GM18867 (cell line): ENCODE measurements around the gene SLC9A8.
A peak's percentile ranks its signal among the peaks of the same experiment; 100 is the strongest.

ENCODE experiments used
- ATAC-seq: cut with Tn5 transposase; IDR thresholded peaks from one replicate; pipeline ENCODE4 v1.9.1; 2021; ENCODE audit warnings: mild to moderate bottlenecking, moderate library complexity; ENCODE audit not compliant: unreplicated experiment

Gene SLC9A8

DNA sequence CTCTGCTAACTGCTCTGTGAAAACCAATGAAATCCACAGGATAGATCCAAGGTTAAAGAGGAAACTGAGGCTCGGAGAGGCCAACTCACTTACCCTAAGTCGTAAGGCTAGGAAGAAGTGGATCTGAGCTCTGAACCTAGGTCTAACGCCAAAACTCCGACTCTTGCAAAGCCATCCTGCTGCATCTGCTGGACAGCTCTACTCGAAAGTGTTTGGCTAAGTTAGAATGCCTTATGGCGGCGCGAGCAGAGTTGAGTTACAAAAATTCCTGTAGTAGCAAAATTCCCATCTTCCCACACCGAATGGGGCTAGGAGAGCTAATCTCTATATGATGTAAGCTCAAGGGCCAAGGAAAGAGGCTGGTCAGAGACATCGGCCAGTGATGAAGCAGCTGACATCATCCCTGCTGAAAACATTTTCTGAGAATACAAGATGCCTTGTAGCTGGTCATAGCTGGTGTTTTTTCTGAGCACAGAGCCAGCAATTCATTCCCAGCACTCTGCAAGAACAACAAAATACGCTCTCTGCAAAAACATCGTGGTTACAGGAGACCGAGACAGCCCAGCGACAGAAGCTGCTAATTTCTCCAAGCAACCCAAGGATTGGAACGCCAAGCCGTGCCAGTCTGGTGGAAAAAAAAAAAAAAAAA, 100.9 kb downstream of the SLC9A8 start:
- no peak for ATAC-seq

GRCh38 chr20:49914310-49915117, 101.9 kb downstream of the SLC9A8 start:
- no peak for ATAC-seq

GRCh38 chr20:49915118-49915379, 102.4 kb downstream of the SLC9A8 start:
- ATAC-seq: no peak

DNA sequence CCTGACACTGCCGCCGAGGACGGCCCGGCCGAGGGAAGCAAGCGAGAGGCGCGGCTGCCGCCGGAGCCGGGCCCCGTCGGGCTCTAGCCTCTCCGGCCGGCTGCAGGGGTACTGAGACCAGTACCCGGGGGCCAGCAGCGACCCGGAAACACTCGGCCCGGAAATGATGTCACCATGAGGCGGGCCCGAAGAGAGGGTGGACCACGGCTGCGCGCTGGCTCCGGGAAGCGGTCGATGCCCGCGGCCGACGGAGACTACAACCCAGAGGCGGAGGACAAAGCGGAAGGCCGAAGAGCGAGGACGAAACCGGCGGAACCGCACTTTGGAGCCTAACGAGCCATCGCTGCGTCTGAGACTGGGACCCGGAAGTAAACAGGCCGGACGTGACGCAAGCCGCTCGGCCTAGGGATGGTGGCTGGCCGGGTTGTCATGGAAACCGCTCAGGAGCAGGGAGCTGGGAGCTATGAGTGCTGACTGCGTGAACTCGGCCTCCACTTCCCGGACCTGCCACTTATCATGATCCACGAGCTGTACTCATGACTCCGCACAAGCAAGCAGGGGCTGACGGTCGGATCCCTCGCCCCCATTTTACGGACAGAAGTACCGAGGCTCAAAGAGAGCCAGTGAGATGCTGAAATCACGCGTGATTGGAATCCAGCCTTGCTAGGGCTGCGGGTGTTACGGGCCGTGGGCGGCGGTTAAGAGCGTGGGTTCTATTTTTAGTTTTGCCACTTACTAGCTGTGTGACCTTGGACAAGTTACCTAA, 102.9 kb downstream of the SLC9A8 start, which contains the start of gene SPATA2:
Gene SPATA2, minus strand, starts transcription at position 150 of the 766 bp plus-strand sequence. CDS start 7,039 bp downstream, outside the sequence.
- peak; percentile 81 for ATAC-seq

GRCh38 chr20:49916146-49917002, 103.7 kb downstream of the SLC9A8 start:
- ATAC-seq: no peak

DNA sequence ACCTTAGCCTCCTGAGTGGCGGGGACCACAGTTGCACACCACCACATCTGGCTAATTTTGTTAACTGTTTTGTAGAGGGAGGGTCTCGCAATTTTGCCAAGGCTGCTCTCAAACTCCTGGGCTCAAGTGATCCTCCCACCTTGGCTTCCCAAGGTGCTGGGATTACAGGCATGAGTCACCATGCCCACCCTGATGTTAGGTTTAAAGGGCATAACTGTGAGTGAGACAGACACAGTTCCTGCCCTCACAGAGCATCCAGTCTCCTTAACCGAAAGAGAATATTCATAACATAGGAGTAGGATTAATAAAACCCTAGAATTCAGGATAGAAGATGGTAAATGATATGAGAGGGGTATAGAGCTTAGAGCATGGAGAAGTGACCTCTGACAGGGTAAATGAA, 105.8 kb downstream of the SLC9A8 start:
- ATAC-seq: no peak

GRCh38 chr20:49919009-49919408, 106.4 kb downstream of the SLC9A8 start:
- no peak for ATAC-seq

GRCh38 chr20:49919461-49919860, 106.8 kb downstream of the SLC9A8 start:
- no peak for ATAC-seq

GRCh38 chr20:49924247-49924646, 111.6 kb downstream of the SLC9A8 start:
- ATAC-seq: no peak

- no peak for ATAC-seq
Observed at GRCh38 chr20:49925901-49926454, 113.3 kb downstream of the SLC9A8 start.

- ATAC-seq: no peak
Observed at GRCh38 chr20:49928411-49929141, 115.9 kb downstream of the SLC9A8 start.

- ATAC-seq: no peak
Observed at GRCh38 chr20:49929142-49929494, 116.5 kb downstream of the SLC9A8 start.

DNA sequence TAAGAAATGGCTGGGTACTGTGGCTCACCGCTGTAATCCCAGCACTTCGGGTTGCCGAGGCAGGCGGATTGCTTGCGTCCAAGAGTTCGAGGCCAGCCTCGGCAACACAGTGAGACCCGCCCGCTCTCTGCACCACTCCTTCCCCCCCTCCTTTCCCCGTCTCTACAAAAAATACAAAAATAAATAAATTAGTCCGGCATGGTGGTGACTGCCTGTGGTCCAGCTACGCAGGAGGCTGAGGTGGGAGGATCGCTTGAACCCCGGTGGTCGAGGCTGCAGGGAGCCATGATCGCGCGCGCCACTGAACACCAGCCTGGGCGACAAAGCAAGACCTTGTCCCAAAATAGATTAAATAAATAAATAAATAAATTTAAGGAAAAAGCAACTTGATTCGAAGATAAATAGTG, 123.1 kb downstream of the SLC9A8 start:
- ATAC-seq: peak; percentile 15

DNA sequence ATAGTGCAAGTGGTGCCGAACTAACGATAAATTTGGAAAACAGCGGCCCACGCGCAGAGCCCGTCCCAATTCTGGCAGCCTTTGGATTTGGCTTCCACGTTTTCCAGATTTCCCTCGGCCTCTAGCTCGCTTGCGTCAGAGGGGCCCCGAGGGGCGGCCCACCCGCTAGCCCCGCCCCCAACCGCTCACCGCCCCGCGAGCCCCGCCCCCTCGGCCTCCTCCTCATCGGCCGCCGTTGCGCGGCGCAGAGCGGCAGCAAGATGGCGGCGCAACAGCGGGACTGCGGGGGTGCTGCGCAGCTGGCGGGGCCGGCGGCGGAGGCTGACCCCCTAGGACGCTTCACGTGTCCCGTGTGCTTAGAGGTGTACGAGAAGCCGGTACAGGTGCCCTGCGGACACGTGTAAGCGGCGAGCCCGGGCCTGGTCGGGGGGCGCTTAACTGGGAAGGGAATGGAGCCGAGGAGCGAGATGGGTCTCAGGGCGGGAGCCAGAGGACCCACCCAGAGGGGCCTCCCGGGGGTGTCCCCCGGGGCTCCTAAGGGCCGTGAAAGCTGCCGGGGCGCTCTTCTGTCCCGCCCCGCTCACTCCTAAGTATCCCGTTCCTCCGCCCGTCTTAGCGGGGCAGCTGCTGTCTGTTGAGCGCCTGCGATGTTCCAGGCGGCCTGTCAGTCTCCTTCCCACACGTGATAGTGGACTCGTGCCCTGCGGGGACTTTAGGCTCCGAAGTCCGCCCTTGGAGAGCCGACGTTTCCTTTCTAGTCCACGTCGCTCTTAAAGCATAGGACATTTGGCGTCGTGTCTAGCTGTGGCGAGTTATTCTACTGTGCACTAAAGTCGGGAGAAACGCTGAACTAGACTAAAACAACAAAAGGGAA, 123.8 kb downstream of the SLC9A8 start, which contains the start of gene RNF114:
Gene RNF114, plus strand, starts transcription at position 245 of the 874 bp plus-strand sequence. Its CDS starts 16 bp downstream, at position 261.
- peak; percentile 64 for ATAC-seq

GRCh38 chr20:49937027-49937929, 124.7 kb downstream of the SLC9A8 start:
- no peak for ATAC-seq

- no peak for ATAC-seq
Observed at GRCh38 chr20:49938173-49939163, 125.8 kb downstream of the SLC9A8 start.

DNA sequence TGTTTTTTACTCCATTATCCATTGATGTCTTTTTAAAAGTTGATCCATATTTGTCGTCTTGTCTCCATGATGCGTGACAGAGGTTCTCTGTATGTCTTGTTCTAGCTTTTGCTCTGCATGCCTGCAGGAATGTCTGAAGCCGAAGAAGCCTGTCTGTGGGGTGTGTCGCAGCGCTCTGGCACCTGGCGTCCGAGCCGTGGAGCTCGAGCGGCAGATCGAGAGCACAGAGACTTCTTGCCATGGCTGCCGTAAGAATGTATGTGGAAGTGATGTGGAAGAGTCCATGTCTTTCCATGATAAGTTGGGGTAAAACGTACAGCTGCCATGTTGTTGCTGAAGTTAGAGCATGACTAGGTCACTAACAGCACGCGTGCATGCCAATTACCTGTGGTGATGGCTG, 128.8 kb downstream of the SLC9A8 start:
- no peak for ATAC-seq
